KG1 (cell line): ENCODE results near the gene KRTAP19-3.
"Not testable (repeated sequence)": the region's sequence is repeated elsewhere in the genome, so short reads cannot be mapped to it uniquely, and the experiment has no call there.

ENCODE experiments used
- DNase-seq: peaks from one replicate; lab custom pipeline; 2025; lab: John Stamatoyannopoulos, UW

The KRTAP19-3 gene

GRCh38 chr21:30491963-30492428, at the start of gene KRTAP19-3:
Gene KRTAP19-3 (minus strand): TSS chr21:30492013. CDS start chr21:30491957, 56 bp downstream.
- DNase-seq = no peak

- DNase-seq = no peak
Observed at GRCh38 chr21:30518876-30519275, 27.1 kb upstream of the KRTAP19-3 start.

- no peak for DNase-seq
Observed at GRCh38 chr21:30515681-30516080, 23.9 kb upstream of the KRTAP19-3 start.

- DNase-seq = not testable (repeated sequence)
Observed at GRCh38 chr21:30505621-30506205, 13.9 kb upstream of the KRTAP19-3 start.

GRCh38 chr21:30502041-30502440, 10.2 kb upstream of the KRTAP19-3 start, which contains the start of gene KRTAP19-5:
Gene KRTAP19-5 (minus strand): TSS chr21:30502141. CDS start chr21:30502090, 51 bp downstream.
- no peak for DNase-seq

GRCh38 chr21:30497065-30497464, 5.3 kb upstream of the KRTAP19-3 start, which contains the start of gene KRTAP19-4:
Gene KRTAP19-4 (minus strand): TSS chr21:30497165. CDS start chr21:30497110, 55 bp downstream.
- DNase-seq = no peak

- DNase-seq = no peak
Observed at GRCh38 chr21:30487336-30487735, 4.5 kb downstream of the KRTAP19-3 start, which contains the start of gene KRTAP19-2. Gene KRTAP19-2 (minus strand): TSS chr21:30487436. CDS start chr21:30487348, 88 bp downstream.

GRCh38 chr21:30486180-30486579, 5.6 kb downstream of the KRTAP19-3 start:
- DNase-seq = no peak

GRCh38 chr21:30482130-30482529, 9.7 kb downstream of the KRTAP19-3 start:
- DNase-seq = no peak

GRCh38 chr21:30480145-30480544, 11.7 kb downstream of the KRTAP19-3 start, which contains the start of gene KRTAP19-1:
Gene KRTAP19-1 (minus strand): TSS chr21:30480367. CDS start chr21:30480317, 50 bp downstream.
- DNase-seq = no peak

- DNase-seq = no peak
Observed at GRCh38 chr21:30479259-30479658, 12.6 kb downstream of the KRTAP19-3 start.

- DNase-seq = no peak
Observed at GRCh38 chr21:30478004-30478403, 13.8 kb downstream of the KRTAP19-3 start.

GRCh38 chr21:30468900-30469714, 22.7 kb downstream of the KRTAP19-3 start:
- DNase-seq = no peak

GRCh38 chr21:30463713-30464112, 28.1 kb downstream of the KRTAP19-3 start:
- peak; percentile 29 for DNase-seq

- no peak for DNase-seq
Observed at GRCh38 chr21:30448514-30448913, 43.3 kb downstream of the KRTAP19-3 start.

GRCh38 chr21:30447056-30447455, 44.8 kb downstream of the KRTAP19-3 start:
- DNase-seq = peak; percentile 48

- no peak for DNase-seq
Observed at GRCh38 chr21:30444204-30444603, 47.6 kb downstream of the KRTAP19-3 start.

GRCh38 chr21:30443226-30443625, 48.6 kb downstream of the KRTAP19-3 start:
- DNase-seq = no peak
